GM21360 (cell line): ENCODE measurements around the gene FGF1.

Experiments used
- ATAC-seq: cut with Tn5 transposase; IDR thresholded peaks from one replicate; pipeline ENCODE4 v1.9.1; 2021; ENCODE audit warnings: mild to moderate bottlenecking, moderate library complexity; ENCODE audit not compliant: unreplicated experiment

Gene FGF1

GRCh38 chr5:142614054-142614453 is 71.8 kb downstream of the FGF1 start:
- no peak for ATAC-seq

- ATAC-seq, result no peak
These were observed 72.6 kb downstream of the FGF1 start for GRCh38 chr5:142613271-142613671.

GRCh38 chr5:142612494-142613270 is 73.2 kb downstream of the FGF1 start:
- ATAC-seq, result no peak

GRCh38 chr5:142611154-142611553 is 74.7 kb downstream of the FGF1 start:
- peak; percentile 84 for ATAC-seq

- no peak for ATAC-seq
These were observed 75.5 kb downstream of the FGF1 start for GRCh38 chr5:142610176-142611001.

- no peak for ATAC-seq
These were observed 76.7 kb downstream of the FGF1 start for GRCh38 chr5:142609142-142609541.

GRCh38 chr5:142608081-142608480 is 77.8 kb downstream of the FGF1 start:
- ATAC-seq, result no peak

GRCh38 chr5:142605611-142606010 is 80.3 kb downstream of the FGF1 start:
- no peak for ATAC-seq

- ATAC-seq, result no peak
These were observed 83.1 kb downstream of the FGF1 start for GRCh38 chr5:142602720-142603245.

GRCh38 chr5:142601432-142601831 is 84.5 kb downstream of the FGF1 start:
- ATAC-seq, result no peak

GRCh38 chr5:142600611-142601358 is 85.1 kb downstream of the FGF1 start:
- no peak for ATAC-seq

- no peak for ATAC-seq
These were observed 85.8 kb downstream of the FGF1 start for GRCh38 chr5:142600092-142600491.

- ATAC-seq, result no peak
These were observed 87.6 kb downstream of the FGF1 start for GRCh38 chr5:142598338-142598700.

GRCh38 chr5:142597546-142598337 is 88.1 kb downstream of the FGF1 start:
- ATAC-seq, result no peak

GRCh38 chr5:142597025-142597424 is 88.9 kb downstream of the FGF1 start:
- ATAC-seq, result no peak

GRCh38 chr5:142592365-142592764 is 93.5 kb downstream of the FGF1 start:
- no peak for ATAC-seq

GRCh38 chr5:142590451-142591231 is 95.2 kb downstream of the FGF1 start:
- ATAC-seq, result no peak

- ATAC-seq, result no peak
These were observed 96.2 kb downstream of the FGF1 start for GRCh38 chr5:142589720-142590119.

GRCh38 chr5:142587354-142587965 is 98.4 kb downstream of the FGF1 start:
- ATAC-seq, result no peak
